ENCODE measurements around the gene CCDC102B.

- TF ChIP-seq POLR2A (IDR thresholded peaks at IDR 0.05) = no peak
- TF ChIP-seq, protein P1, sequence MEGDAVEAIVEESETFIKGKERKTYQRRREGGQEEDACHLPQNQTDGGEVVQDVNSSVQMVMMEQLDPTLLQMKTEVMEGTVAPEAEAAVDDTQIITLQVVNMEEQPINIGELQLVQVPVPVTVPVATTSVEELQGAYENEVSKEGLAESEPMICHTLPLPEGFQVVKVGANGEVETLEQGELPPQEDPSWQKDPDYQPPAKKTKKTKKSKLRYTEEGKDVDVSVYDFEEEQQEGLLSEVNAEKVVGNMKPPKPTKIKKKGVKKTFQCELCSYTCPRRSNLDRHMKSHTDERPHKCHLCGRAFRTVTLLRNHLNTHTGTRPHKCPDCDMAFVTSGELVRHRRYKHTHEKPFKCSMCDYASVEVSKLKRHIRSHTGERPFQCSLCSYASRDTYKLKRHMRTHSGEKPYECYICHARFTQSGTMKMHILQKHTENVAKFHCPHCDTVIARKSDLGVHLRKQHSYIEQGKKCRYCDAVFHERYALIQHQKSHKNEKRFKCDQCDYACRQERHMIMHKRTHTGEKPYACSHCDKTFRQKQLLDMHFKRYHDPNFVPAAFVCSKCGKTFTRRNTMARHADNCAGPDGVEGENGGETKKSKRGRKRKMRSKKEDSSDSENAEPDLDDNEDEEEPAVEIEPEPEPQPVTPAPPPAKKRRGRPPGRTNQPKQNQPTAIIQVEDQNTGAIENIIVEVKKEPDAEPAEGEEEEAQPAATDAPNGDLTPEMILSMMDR (IDR thresholded peaks at IDR 0.05) = no peak
Observed at GRCh38 chr18:68944826-68945225, 146.9 kb downstream of the CCDC102B start.
